Measurements from ENCODE around the gene UQCC3.

DNA sequence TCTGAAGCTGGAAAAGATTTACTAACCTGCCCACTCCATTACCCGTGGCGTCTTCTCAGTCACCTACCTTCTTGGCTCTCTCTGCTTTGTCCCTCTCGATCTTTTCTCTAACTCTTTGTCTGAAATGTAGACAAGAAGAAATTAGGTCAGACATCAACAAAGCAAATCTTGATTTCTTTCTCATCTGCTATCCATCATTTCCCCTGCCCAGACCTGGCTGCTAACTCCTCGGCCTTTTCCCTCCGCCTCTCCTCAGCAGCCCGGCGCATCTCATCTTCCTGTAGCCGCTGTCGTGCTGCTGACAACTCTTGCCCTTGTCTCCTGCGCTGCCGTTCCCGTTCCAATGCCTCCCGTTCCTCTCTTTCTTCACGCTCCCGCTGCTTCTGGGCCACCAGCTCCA, 6.2 kb downstream of the UQCC3 start:
- TF ChIP-seq CTCF (IDR thresholded peaks at IDR 0.05; ENCODE audit: low read length) (no peak), EZH2phosphoT487 (IDR thresholded peaks at IDR 0.05; ENCODE audit: low read length) (no peak)
